HepG2 (cell line): ENCODE data around the gene ZMAT2. TPM values are rescaled to one million over a fixed set of nuclear protein-coding genes. Genes with fewer than 3 reads are reported as not detected.
A peak's percentile ranks its signal among the peaks of the same experiment; 100 is the strongest.

Experiments
- CBX5 ChIP-seq: sonication (generic); formaldehyde crosslinking; IDR thresholded peaks from 2 replicates; pipeline ENCODE4 v1.4.0; 2020; ENCODE audit warnings: missing genetic modification reagents, borderline replicate concordance
- ELF3 ChIP-seq: IDR thresholded peaks from 2 replicates; pipeline ENCODE4 v1.6.1; 2016; ENCODE audit warnings: missing genetic modification reagents, missing compliant biosample characterization
- FOSL1 ChIP-seq: sonication (generic); formaldehyde crosslinking; IDR thresholded peaks from 2 replicates; pipeline ENCODE4 v1.9.0; 2021; ENCODE audit warnings: missing genetic modification reagents, borderline replicate concordance
- IRF2 ChIP-seq: IDR thresholded peaks from 2 replicates; pipeline ENCODE4 v1.6.1; 2018; ENCODE audit warnings: missing genetic modification reagents, missing compliant biosample characterization
- KDM6A ChIP-seq: IDR thresholded peaks from 2 replicates; pipeline ENCODE4 v1.6.1; 2016; ENCODE audit warnings: low read depth
- KLF9 ChIP-seq: IDR thresholded peaks from 2 replicates; pipeline ENCODE4 v1.6.1; 2016; ENCODE audit warnings: low read depth
- MED13 ChIP-seq: sonication (generic); formaldehyde crosslinking; IDR thresholded peaks from 2 replicates; pipeline ENCODE4 v1.5.0; 2020; ENCODE audit warnings: missing genetic modification reagents
- MEIS2 ChIP-seq: sonication (generic); formaldehyde crosslinking; IDR thresholded peaks from 2 replicates; pipeline ENCODE4 v1.9.0; 2021; ENCODE audit warnings: mild to moderate bottlenecking, missing genetic modification reagents
- SIN3A ChIP-seq: IDR thresholded peaks from 2 replicates; pipeline ENCODE4 v1.6.1; 2011; ENCODE audit warnings: low read depth, mild to moderate bottlenecking, control low read depth, low read length, borderline replicate concordance
- SKIL ChIP-seq: sonication (generic); formaldehyde crosslinking; IDR thresholded peaks from 2 replicates; pipeline ENCODE4 v1.8.0; 2022; ENCODE audit warnings: missing genetic modification reagents, mild to moderate bottlenecking, moderate library complexity, borderline replicate concordance
- ZNF362 ChIP-seq: sonication (generic); formaldehyde crosslinking; IDR thresholded peaks from 2 replicates; pipeline ENCODE4 v1.4.0; 2020; ENCODE audit warnings: missing genetic modification reagents, mild to moderate bottlenecking, borderline replicate concordance
- ZNF503 ChIP-seq: sonication (generic); formaldehyde crosslinking; IDR thresholded peaks from 2 replicates; pipeline ENCODE4 v1.4.0; 2020; ENCODE audit warnings: missing genetic modification reagents
- ZNF841 ChIP-seq: sonication (generic); formaldehyde crosslinking; IDR thresholded peaks from 2 replicates; pipeline ENCODE4 v1.8.1; 2023; ENCODE audit warnings: missing genetic modification reagents, borderline replicate concordance
- ZSCAN25 ChIP-seq: sonication (generic); formaldehyde crosslinking; IDR thresholded peaks from 2 replicates; pipeline ENCODE4 v1.8.0; 2022; ENCODE audit warnings: mild to moderate bottlenecking, missing genetic modification reagents
- ZUFSP ChIP-seq: sonication (generic); formaldehyde crosslinking; IDR thresholded peaks from 2 replicates; pipeline ENCODE4 v1.9.0; 2021; ENCODE audit warnings: missing genetic modification reagents, mild to moderate bottlenecking, borderline replicate concordance
- polyA plus RNA-seq, 8 experiments: library from polyadenylated mRNA; depleted of rRNA in 3 of 8; stranded (reverse) in 7 of 8; unstranded in 1 of 8; fragments of >200 nt; fragmentation: Illumina TruSeq in 4 of 8; extraction: Trizol in 4 of 8; gene quantifications; 2 replicates each; pipeline versions ENCODE4 v1.2.1 to v1.2.3, GENCODE V29; 2011 to 2016; ENCODE audit warnings: low read depth in 4 of 8, missing spikeins in 1 of 8, mixed read lengths in 1 of 8; ENCODE audit not compliant: insufficient read depth in 1 of 8
- total RNA-seq, 5 experiments: library from RNA; depleted of rRNA; stranded (reverse); fragments of >200 nt; fragmentation: Illumina TruSeq; extraction: Trizol; gene quantifications; 2 replicates each; pipeline ENCODE4 v1.2.3, GENCODE V29; 2016; ENCODE audit warnings: low read depth in 1 of 5
- TF ChIP-seq, protein P1 (sequence below): IDR thresholded peaks from 2 replicates; pipeline ENCODE4 v1.6.1; 2016; ENCODE audit warnings: low read depth
- TF ChIP-seq, protein P2 (sequence below): sonication (generic); formaldehyde crosslinking; conservative IDR thresholded peaks from 2 replicates; pipeline ENCODE4 v1.4.0; 2020; ENCODE audit warnings: missing genetic modification reagents

The ZMAT2 gene
- total and polyA plus RNA-seq, 2 of the 13 experiments (the other 11 are each of a cell fraction or from before 2014, with no cell fraction given) = 35.4 to 92.8 TPM

DNA sequence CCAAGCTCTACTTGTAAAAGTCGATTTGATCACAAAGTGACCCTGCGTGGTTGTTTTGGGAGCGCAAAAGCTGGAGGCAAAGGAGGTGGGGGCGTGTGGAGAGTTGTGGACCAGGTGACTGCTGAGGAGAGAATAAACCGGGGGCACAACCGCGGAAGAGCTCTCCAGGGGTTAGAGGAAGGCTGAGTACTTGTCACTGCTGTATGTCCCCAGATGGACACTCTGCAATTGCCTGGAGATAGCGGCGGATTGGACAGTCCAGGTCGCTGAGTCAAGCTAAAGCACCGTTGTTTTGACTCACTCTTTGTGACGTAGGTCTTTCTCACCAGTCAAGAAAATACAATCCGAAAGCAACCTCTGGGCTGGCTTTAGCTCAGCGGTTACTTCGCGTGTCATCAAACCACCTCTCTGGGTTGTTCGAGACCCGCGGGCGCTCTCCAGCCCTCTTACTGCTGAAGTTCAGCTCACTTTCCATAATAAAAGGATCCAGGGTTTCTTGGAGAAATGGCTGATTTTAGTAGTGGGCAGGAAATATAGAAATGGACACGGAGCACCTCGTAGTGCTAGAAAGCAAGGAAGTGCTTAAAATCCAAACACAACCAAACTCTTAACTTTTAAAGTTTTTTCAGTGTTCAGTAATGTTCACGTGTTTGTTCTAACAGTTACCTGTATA is 25.7 kb downstream of the ZMAT2 start (continued):
- no peak for TF ChIP-seq SKIL (CRISPR knock-in tag)
- TF ChIP-seq, protein P1, sequence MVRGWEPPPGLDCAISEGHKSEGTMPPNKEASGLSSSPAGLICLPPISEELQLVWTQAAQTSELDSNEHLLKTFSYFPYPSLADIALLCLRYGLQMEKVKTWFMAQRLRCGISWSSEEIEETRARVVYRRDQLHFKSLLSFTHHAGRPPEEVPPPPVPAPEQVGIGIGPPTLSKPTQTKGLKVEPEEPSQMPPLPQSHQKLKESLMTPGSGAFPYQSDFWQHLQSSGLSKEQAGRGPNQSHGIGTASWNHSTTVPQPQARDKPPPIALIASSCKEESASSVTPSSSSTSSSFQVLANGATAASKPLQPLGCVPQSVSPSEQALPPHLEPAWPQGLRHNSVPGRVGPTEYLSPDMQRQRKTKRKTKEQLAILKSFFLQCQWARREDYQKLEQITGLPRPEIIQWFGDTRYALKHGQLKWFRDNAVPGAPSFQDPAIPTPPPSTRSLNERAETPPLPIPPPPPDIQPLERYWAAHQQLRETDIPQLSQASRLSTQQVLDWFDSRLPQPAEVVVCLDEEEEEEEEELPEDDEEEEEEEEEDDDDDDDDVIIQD (CRISPR knock-in tag) = 0 out of 2 replicates have a peak, but pooled peaks have one; percentile 45
- TF ChIP-seq CBX5 = peak; percentile 34; the same call in 1 of the 2 replicates
- no peak for TF ChIP-seq ZNF841 (CRISPR knock-in tag)
- no peak for TF ChIP-seq SIN3A
- peak; percentile 66 for TF ChIP-seq ELF3 (CRISPR knock-in tag)
- 0 out of 2 replicates have a peak, but pooled peaks have one; percentile 46 for TF ChIP-seq FOSL1 (CRISPR knock-in tag)
- peak; percentile 47; the same call in 1 of the 2 replicates for TF ChIP-seq MED13 (CRISPR knock-in tag)
- 0 out of 2 replicates have a peak, but pooled peaks have one; percentile 22 for TF ChIP-seq ZSCAN25 (CRISPR knock-in tag)
- TF ChIP-seq ZUFSP (CRISPR knock-in tag) = no peak
- peak; percentile 22; the same call in 1 of the 2 replicates for TF ChIP-seq ZNF503 (CRISPR knock-in tag)
- TF ChIP-seq KDM6A (CRISPR knock-in tag) = no peak
- TF ChIP-seq MEIS2 (CRISPR knock-in tag) = 0 out of 2 replicates have a peak, but pooled peaks have one; percentile 56
- peak; percentile 81 for TF ChIP-seq IRF2
- no peak for TF ChIP-seq KLF9 (CRISPR knock-in tag)
- TF ChIP-seq, protein P2, sequence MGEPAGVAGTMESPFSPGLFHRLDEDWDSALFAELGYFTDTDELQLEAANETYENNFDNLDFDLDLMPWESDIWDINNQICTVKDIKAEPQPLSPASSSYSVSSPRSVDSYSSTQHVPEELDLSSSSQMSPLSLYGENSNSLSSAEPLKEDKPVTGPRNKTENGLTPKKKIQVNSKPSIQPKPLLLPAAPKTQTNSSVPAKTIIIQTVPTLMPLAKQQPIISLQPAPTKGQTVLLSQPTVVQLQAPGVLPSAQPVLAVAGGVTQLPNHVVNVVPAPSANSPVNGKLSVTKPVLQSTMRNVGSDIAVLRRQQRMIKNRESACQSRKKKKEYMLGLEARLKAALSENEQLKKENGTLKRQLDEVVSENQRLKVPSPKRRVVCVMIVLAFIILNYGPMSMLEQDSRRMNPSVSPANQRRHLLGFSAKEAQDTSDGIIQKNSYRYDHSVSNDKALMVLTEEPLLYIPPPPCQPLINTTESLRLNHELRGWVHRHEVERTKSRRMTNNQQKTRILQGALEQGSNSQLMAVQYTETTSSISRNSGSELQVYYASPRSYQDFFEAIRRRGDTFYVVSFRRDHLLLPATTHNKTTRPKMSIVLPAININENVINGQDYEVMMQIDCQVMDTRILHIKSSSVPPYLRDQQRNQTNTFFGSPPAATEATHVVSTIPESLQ (CRISPR knock-in tag) = no peak
- TF ChIP-seq ZNF362 = no peak
